Measurements from ENCODE around the gene SLC25A14.
A peak's percentile ranks its signal among the peaks of the same experiment; 100 is the strongest.
"Not testable (repeated sequence)": the region's sequence is repeated elsewhere in the genome, so short reads cannot be mapped to it uniquely, and the experiment has no call there.

The SLC25A14 gene, protein sequence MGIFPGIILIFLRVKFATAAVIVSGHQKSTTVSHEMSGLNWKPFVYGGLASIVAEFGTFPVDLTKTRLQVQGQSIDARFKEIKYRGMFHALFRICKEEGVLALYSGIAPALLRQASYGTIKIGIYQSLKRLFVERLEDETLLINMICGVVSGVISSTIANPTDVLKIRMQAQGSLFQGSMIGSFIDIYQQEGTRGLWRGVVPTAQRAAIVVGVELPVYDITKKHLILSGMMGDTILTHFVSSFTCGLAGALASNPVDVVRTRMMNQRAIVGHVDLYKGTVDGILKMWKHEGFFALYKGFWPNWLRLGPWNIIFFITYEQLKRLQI

GRCh38 chrX:130339408-130340222, at the start of gene SLC25A14:
Gene SLC25A14, plus strand, starts transcription at chrX:130339919. Its CDS starts 360 bp downstream, at chrX:130340279.
- DNase-seq = peak; percentile 59

DNA sequence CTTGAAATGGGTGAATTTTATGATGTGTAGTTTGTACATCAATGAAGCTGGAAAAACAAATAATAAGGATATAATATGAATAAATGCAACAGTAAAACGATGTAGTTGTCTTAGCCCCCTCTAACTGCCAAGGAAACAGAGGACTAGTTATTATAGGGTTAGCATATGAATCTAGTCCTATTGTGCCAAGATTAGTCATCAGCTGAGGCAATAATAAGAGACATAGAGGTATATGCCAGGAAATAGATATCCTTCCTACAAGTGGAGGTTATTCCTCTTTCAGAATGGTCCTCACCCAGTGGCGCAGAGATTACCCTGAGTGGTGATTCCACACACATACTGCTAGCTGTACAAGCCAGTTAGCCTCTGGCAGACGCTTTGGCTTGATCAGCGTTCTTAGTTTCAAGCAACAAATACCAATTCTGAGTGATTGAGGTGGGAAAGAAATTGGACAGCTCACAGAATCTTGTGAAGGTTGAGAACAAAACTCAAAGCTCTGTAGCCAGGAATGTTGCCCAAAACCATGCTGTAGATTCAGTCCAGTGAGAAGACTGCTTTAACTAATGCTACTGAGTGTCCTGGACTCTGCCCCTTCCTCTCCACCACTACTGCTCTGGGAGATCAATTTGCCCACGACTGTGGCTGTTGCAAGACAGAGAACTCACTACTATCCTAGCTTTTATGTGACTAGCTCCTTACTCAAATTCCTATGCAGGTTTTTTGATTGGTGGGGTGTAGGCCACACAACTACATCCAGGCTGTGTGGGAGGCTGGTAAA, 44.0 kb upstream of the SLC25A14 start:
- DNase-seq = no peak

GRCh38 chrX:130296297-130296678, 43.4 kb upstream of the SLC25A14 start:
- no peak for DNase-seq

DNA sequence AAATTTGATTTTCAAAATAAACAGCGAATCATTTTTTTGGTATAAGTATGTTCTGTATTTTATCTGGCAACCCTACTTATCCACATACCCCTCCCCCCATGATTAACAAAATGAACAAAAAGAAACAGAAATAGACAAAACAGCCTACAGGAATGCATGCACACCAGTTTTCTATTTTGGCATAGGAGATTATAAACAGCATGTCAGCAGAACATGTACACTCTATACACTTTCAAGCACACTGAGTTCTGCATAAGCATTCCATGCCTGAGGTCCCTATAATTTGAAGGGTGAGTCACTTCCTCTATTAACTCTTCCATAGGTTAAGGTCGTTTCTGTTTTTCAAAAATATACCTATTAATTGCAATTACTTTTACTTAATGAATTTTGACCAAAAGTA, 43.0 kb upstream of the SLC25A14 start:
- no peak for DNase-seq

DNA sequence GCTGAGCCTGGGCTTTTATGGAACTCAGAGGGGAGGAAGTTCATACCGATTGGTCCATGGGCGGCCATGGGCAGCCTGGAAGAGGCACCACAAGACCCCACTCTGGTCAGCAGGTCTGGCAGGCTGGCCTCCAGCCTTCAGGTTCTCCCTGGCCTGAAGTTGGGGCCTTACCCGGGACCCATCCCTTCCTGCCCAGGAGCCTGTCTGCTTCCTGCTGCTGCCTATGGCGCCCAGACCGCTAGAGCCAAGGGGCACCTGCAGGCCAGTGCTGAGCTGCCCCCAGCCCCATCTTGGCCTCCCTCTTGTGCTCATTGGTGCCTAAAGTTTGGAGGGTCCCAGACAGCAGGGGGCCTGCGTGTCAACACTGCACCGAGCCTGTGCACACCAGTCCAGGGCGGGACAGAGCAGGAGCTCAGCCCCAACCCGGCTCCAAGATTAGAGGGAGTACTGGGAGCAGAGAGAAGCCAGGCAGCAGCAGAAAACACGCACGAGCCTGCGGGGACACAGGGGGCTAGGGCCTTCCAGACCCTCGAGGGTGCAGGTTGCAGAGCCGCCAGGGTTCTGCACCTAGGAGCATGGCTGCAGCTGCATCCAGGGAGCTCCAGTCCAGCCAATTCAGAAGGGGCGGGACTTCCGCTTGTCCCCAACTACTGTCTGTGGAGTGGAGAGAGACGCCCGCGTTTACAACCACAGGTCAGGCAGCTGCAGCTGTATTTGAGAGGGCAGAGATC, 40.3 kb upstream of the SLC25A14 start:
- DNase-seq = no peak

DNA sequence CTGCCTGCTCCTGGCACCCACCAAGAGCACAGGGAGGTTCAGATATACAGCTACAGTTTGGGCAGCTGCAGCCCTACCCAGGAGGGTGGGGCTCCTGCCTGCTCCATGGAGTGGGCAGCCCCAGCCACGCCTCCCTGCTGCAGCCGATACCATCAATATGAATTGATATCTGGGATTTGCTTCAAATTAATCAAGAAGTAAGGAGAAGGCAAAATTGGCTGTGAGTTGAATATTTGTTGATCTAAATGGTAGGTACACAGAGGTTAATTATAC, 39.8 kb upstream of the SLC25A14 start:
- DNase-seq = no peak

- no peak for DNase-seq
These were observed 38.3 kb upstream of the SLC25A14 start for GRCh38 chrX:130301405-130301804.

DNA sequence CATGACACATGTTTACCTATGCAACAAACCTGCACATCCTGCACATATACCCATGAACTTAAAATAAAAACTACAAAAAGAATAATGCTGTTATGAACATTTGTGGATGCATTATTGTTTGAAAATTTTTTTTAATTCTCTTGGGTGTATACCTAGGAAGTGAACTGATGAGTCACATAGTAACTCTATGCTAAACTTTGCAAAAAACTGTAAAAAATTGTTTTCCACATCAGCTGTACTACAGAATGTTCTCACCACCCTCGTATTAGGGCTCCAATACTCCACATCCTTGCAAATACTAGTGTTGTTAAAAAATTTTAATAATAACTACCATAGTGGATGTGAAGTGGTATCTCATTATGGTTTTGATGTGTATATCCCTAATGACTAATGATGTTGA, 37.7 kb upstream of the SLC25A14 start:
- no peak for DNase-seq

DNA sequence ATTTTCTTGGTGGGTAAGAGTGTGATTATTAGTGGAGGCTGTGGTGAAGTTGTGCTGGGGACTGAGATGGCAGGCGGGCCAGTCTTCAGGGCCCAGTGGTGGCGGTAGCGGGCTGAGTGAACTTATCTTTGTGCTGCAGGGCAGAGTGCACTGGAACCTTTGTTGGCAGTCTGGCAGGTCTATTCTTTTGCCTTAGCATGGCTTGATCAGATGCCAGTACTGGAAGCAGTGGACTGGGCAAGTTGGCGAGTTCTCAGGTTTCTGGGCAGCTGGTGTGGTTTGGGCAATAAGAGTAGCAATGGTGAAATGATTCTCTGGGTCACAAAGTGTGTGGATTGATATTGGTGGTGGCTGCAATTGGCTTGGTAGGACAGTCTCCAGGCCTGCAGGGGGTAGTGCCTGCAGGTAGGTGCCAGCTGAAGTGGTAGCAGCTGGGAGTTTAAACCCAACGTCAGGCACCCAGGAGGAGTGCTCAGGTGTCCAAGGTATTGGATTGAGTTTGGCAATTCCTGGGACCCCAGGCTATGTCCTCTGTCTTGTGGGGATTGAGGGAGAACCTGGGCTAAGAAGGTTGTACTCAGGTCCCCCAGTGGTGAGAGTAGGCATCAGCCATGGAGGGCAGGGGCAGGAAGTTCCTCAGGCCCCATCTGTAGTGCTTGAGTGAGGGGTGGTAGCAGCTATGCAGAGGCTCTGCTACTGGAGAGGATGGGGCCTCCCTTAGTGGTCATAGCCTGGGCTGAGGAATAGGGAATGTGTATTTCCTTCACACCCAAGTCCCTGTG, 34.9 kb upstream of the SLC25A14 start:
- DNase-seq = no peak

DNA sequence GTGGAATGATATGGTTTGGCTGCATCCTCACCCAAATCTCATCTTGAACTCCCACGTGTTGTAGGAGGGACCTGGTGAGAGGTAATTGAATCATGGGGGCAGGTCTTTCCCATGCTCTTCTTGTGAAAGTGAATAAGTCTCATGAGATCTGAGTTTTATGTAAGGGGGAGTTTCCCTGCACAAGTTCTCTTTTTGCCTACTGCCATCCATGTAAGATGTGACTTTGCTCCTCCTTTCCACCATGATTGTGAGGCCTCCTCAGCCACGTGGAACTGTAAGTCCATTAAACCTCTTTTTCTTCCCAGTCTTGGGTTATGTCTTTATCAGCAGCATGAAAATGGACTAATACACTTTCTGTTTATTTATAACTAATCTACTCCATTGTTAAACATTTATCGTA, 19.8 kb upstream of the SLC25A14 start:
- DNase-seq = not testable (repeated sequence)

DNA sequence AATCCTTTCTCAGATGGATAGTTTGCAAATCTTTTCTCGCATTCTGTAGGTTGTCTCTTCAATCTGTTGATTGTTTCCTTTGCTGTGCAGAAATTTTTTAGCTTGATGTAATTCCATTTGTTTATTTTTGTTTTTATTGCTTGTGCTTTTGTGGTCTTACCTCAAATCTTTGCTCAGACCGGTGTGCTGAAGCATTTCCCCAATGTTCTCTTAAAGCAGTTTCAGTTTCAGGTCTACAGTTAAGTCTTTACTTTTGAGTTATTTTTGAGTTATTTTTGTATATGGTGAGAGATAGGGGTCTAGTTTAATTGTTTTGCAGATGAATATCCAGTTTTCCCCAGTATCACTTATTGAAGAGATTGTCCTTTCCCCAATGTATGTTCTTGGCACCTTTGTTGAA, 18.2 kb upstream of the SLC25A14 start:
- DNase-seq = no peak

- DNase-seq = no peak
These were observed 9.6 kb upstream of the SLC25A14 start for GRCh38 chrX:130330146-130330545.

DNA sequence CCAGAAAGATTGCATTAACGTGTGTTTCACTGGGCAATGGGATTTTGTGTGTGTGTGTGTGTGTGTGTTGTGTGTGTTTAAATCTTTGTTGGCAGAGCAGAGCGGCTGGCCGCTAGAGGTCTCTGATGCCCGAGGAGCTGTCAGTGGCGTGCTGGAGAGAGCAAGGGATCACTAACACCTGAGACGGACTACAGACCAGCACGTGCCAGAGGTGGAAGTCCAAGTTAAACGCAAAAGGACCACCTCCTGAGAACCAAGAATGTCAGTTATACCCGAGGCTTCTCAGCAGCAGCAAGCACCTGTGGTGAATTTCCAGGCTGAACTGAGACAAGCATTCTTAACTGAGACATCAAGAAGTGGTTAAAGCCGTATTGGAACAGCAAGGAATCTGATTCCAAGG, 9.0 kb upstream of the SLC25A14 start:
- DNase-seq = peak; percentile 3

- DNase-seq = no peak
These were observed 3.2 kb upstream of the SLC25A14 start for GRCh38 chrX:130336531-130336930.

GRCh38 chrX:130338869-130339268, 850 bp upstream of the SLC25A14 start:
- DNase-seq = not testable (repeated sequence)

DNA sequence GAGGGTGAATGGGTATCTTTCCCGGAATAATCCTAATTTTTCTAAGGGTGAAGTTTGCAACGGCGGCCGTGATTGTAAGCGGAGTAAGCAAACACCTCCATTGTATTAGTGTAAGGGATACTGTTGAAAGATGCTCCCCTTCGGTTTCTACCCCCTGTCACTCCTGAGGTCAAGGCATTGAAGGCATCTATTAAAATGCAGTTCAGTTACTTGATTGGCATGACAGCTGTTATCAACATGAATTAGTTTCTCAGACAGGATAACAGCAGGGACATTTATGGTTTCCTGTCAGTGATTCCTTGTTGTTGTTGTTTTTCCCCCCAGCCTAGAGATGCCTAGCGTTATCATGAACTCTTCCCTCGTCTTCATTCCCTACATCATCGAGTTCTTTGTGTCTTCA, 552 bp downstream of the SLC25A14 start:
- DNase-seq = no peak

GRCh38 chrX:130343411-130343810, 3.7 kb downstream of the SLC25A14 start:
- DNase-seq = no peak

DNA sequence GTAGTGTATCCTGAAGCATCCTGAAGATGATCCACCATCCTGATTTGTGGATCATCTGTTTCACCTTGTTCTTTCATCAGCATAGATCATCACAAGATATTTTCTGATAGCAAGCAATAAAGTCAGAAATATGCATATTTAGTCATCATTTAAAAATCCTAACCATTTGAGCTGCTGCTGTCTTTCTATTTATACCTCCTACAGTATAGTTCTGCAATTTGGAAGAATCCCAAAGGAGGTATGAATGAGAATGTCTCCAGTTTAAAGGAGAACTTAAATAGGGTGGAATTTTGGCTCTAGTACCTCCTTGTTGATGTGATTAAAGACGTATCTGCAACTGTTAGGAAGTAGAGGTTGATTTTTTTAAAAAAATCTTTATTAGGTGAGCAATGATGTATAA, 7.6 kb downstream of the SLC25A14 start:
- no peak for DNase-seq

DNA sequence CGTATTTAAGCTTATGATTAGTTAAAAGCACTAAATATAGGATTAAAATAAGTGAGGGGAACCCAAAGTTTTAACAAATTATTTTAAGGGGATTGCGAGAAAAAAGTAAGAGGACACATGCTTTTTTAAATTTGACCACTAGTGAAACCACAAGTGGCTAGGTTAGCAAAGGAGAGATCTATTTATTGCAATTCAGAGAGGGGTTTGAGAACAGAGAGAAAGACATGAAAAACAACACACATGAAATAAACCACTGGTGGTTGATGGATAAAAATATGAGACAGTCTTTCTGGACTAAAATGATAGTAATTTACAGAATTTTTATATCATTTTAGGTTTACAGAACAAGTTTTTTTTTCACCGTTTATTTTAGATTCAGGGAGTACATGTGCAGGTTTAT, 11.8 kb downstream of the SLC25A14 start:
- no peak for DNase-seq

DNA sequence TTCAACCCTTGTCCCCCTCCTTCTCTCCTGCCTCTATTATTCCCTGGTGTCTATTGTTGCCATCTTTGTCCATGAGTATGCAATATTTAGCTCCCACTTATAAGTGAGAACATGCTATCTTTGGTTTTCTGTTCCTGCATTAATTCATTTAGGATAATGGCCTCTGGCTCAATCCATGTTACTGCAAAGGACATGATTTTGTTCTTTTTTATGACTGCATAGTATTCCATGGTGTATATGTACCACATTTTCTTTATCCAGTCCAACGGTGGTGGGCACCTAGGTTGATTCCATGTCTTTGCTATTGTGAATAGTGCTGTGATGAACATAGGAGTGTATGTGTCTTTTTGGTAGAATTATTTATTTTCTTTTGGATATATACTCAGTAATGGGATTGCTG, 12.3 kb downstream of the SLC25A14 start:
- not testable (repeated sequence) for DNase-seq

DNA sequence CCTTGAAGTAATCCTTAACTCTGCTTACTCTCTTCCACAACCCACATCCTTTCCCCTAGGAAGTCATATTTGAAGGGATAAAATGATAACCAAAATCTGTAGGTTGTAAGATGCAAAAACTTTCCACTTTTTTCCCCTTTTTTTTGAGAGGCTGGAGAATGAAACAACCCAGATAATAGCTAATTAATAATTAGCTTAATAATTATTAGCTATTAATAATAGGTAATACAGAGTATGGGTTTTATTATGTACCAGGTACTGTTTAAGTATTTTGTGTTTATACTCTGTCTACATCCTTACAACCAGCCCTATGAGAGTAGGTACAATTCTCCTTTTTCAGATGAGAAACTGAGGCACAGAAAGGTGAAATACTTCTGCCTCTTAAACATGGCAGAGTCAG, 36.4 kb downstream of the SLC25A14 start:
- DNase-seq = no peak

DNA sequence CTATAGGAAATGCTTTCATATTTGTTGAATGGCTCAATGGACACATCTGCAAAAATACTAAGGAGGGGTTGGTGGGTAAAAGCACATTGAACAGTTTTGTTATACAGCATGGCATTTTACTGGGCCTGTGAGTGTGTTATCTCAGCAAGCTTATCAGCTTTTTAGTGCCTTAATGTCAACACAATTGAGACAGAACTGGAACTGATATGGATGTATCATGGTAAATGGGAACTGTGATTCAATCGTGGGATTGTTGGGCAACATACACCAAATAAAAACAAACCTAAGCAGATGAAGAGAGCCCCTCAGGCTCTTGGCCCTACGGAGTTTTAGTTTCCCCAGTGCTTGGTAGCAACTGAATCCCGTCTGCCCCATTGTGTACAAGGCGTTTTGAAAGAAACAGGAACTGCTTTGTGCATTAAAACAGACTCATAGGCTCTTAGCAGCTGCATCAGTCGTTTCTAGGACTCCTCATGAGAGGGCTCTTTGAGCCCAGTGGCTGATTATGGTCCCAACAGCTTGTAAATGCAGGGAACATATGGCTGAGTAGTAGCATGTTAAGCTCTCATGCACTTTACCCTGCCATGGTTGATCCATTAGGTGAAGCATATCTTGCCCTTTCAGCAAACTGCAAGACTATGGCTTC, 38.4 kb downstream of the SLC25A14 start:
- no peak for DNase-seq
